Glomerular visceral epithelial cell (primary cell): ENCODE data around the gene CACNA1H.
"Not testable (repeated sequence)": the region's sequence is repeated elsewhere in the genome, so short reads cannot be mapped to it uniquely, and the experiment has no call there.

Experiments
- DNase-seq: peaks from one replicate; pipeline ENCODE4 v3.0.0-alpha.2; 2016; ENCODE audit errors: extremely low spot score

Gene CACNA1H

GRCh38 chr16:1247903-1248537, 95.1 kb downstream of the CACNA1H start:
- DNase-seq = not testable (repeated sequence)

GRCh38 chr16:1249031-1249755, 96.3 kb downstream of the CACNA1H start:
- not testable (repeated sequence) for DNase-seq

GRCh38 chr16:1253701-1254364, 100.9 kb downstream of the CACNA1H start:
- not testable (repeated sequence) for DNase-seq

- DNase-seq = not testable (repeated sequence)
Measured at GRCh38 chr16:1254821-1255220, 101.9 kb downstream of the CACNA1H start.

GRCh38 chr16:1255276-1256122, 102.6 kb downstream of the CACNA1H start, which contains the start of gene TPSD1:
TSS of gene TPSD1 (plus strand) at chr16:1256069. CDS start at chr16:1256281, 212 bp downstream.
- DNase-seq = not testable (repeated sequence)

- not testable (repeated sequence) for DNase-seq
Measured at GRCh38 chr16:1256296-1256873, 103.5 kb downstream of the CACNA1H start.

- DNase-seq = no peak
Measured at GRCh38 chr16:1256874-1257322, 104.0 kb downstream of the CACNA1H start.

GRCh38 chr16:1257561-1258224, 104.8 kb downstream of the CACNA1H start:
- no peak for DNase-seq

GRCh38 chr16:1258225-1258600, 105.3 kb downstream of the CACNA1H start:
- no peak for DNase-seq

GRCh38 chr16:1258906-1259759, 106.2 kb downstream of the CACNA1H start:
- no peak for DNase-seq

GRCh38 chr16:1259760-1260068, 106.8 kb downstream of the CACNA1H start:
- DNase-seq = no peak

GRCh38 chr16:1260101-1260680, 107.3 kb downstream of the CACNA1H start:
- DNase-seq = no peak

GRCh38 chr16:1261131-1261892, 108.4 kb downstream of the CACNA1H start:
- DNase-seq = peak; percentile 9

GRCh38 chr16:1262210-1262845, 109.4 kb downstream of the CACNA1H start:
- no peak for DNase-seq

GRCh38 chr16:1262846-1263221, 109.9 kb downstream of the CACNA1H start:
- DNase-seq = no peak

GRCh38 chr16:1263591-1264344, 110.9 kb downstream of the CACNA1H start:
- DNase-seq = no peak

- DNase-seq = no peak
Measured at GRCh38 chr16:1264345-1265089, 111.6 kb downstream of the CACNA1H start.
